ACHN (cell line): Measurements from ENCODE around the gene PHACTR1.
"Not testable (repeated sequence)": the region's sequence is repeated elsewhere in the genome, so short reads cannot be mapped to it uniquely, and the experiment has no call there.

Experiments
- DNase-seq: peaks from one replicate; pipeline ENCODE4 v3.0.0-alpha.2; 2015
- in situ Hi-C: cut with HindIII; loops from 2 replicates; pipeline ENCODE4 v1.10.0; 2017; ENCODE audit warnings: low sequenced_read_pairs, low pct_ligation_motif_present, low pct_unique_long_range_greater_than_20kb

The PHACTR1 gene

GRCh38 chr6:12716298-12716916, at the start of gene PHACTR1:
PHACTR1 (plus strand) TSS chr6:12716767.
- in situ Hi-C loops, result no loop called here
- DNase-seq, result no peak

DNA sequence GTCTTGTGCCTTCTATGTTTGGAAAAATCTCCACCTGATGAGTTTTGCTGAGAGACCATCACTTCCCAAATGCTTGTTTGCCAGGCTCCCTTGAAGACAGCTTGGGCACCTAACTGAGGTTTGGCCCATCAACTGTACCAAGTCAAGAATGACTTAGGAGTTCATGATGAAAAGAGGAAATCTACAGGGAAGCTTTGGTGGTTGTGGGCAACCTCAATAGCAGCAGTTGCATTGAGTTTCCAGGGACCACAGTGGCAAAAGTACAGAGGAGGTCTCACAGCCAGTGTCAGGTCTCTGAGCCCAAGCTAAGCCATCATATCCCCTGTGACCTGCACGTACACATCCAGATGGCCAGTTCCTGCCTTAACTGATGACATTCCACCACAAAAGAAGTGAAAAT, 49.7 kb upstream of the PHACTR1 start:
- DNase-seq, result no peak
- in situ Hi-C loops, result no loop called here

GRCh38 chr6:12675931-12676330, 40.6 kb upstream of the PHACTR1 start:
- no peak for DNase-seq
- in situ Hi-C loops, result no loop called here

GRCh38 chr6:12679341-12679740, 37.2 kb upstream of the PHACTR1 start:
- DNase-seq, result peak; percentile 9
- in situ Hi-C loops, result no loop called here

- DNase-seq, result no peak
- in situ Hi-C loops, result no loop called here
Observed at GRCh38 chr6:12693122-12693521, 23.4 kb upstream of the PHACTR1 start.

- in situ Hi-C loops, result no loop called here
- DNase-seq, result no peak
Observed at GRCh38 chr6:12698298-12698697, 18.3 kb upstream of the PHACTR1 start.

DNA sequence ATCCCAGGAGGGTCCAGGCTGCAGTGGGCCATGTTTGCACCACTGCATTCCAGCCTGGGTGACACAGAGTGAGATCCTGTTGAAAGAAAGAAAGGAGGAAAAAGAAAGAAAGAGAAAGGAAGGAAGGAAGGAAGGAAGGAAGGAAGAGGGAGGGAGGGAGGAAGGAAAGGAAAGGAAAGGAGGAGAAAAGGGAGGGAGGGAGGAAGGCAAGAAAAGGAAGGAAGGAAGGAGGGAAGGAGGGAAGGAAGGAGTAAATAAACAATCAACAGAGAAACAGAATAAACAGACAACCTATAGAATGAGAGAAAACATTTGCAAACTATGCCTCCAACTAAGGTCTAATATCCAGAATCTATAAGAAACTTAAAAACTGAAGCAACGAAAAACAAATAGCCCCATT, 11.6 kb upstream of the PHACTR1 start:
- no peak for DNase-seq
- in situ Hi-C loops, result no loop called here

GRCh38 chr6:12709116-12709515, 7.5 kb upstream of the PHACTR1 start:
- peak; percentile 1 for DNase-seq
- in situ Hi-C loops, result no loop called here

- in situ Hi-C loops, result no loop called here
- no peak for DNase-seq
Observed at GRCh38 chr6:12709556-12710232, 6.9 kb upstream of the PHACTR1 start.

- in situ Hi-C loops, result no loop called here
- no peak for DNase-seq
Observed at GRCh38 chr6:12710921-12711320, 5.6 kb upstream of the PHACTR1 start.

DNA sequence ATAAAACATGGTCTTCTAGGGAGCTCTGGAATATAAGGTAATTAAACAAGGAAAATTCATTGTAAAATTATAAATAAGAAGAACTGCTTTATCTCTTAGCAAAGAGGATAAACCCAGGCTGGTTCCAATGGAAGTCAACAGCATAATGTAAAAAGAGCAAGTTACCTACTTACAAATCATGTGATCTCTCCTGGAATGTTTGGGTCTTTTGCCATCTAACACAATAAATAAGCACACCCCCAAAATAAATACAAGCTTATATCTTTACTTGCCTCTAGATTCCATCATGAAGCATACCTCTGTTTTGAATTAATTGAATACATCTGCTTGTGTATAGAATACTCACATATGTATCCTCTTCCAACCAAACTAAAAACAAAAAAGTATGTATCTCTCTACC, 2.5 kb upstream of the PHACTR1 start:
- no peak for DNase-seq
- in situ Hi-C loops, result no loop called here

- DNase-seq, result no peak
- in situ Hi-C loops, result no loop called here
Observed at GRCh38 chr6:12715437-12715836, 1.1 kb upstream of the PHACTR1 start.

DNA sequence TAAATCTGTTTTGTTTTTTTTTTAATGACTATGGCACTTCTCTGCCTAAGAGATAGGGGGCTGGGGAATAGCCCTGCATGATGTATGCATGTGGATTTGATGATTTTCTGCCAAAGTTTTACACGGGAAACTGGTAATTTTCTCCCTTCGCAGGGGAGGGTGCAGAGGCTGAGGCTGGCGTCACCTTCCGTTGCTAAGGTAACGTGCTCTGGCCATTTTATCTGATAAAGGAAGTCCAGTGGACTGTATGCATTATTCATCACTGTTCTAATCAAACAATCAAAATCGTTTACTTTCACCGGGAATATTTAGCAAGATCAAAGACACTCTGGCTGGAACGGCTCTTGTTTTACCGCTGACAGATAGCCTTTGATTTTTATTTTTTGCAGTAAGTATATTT, 789 bp downstream of the PHACTR1 start:
- in situ Hi-C loops, result no loop called here
- DNase-seq, result no peak

DNA sequence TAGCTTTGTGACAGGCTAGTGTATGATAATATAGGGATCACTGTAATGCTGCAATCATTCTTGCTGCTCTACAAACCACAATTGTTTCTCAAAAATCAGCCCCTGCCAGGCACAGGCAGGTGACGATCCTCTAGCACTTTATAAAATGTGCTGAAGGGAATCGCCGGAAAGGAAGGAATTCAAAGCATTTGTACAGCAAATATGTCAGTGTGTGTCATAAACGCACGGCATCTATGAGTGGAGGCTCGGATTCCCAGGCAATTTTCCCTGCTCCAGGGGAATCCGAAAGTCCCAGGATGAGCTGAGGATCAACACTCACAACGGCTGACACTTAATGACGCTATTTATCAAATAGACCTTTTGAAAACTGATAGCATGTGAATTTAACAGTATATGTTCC, 1.4 kb downstream of the PHACTR1 start:
- peak; percentile 17 for DNase-seq
- in situ Hi-C loops, result no loop called here

- in situ Hi-C loops, result no loop called here
- DNase-seq, result no peak
Observed at GRCh38 chr6:12719017-12719416, 2.5 kb downstream of the PHACTR1 start.

DNA sequence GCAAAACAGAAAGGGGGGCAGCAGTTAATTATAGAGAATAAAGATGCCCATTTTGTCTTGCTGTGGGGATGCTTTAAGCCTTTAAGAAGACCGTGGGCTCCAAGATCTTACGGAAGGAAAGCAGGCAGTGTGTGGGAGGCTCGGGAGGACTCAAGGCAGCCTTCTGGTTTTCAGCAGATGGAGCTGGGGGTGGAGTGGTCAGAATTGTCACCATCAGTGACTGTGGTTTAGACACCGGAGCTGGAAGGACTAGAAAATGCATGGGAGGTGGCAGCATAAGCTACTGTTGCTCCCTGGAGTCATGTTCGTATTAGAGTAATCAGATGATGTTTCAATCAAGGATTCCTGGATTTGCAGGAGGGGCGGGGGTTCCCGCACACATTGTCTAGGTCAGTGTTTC, 3.7 kb downstream of the PHACTR1 start:
- in situ Hi-C loops, result no loop called here
- DNase-seq, result no peak

- no peak for DNase-seq
- in situ Hi-C loops, result no loop called here
Observed at GRCh38 chr6:12725263-12725662, 8.7 kb downstream of the PHACTR1 start.

- in situ Hi-C loops, result no loop called here
- DNase-seq, result no peak
Observed at GRCh38 chr6:12729467-12729866, 12.9 kb downstream of the PHACTR1 start.

GRCh38 chr6:12730809-12731208, 14.2 kb downstream of the PHACTR1 start:
- in situ Hi-C loops, DNase-seq: not testable (repeated sequence)

- in situ Hi-C loops, result no loop called here
Observed at GRCh38 chr6:12733876-12734275, 17.3 kb downstream of the PHACTR1 start.

More at GRCh38 chr6:12733876-12734275, 17.3 kb downstream of the PHACTR1 start:
- no peak for DNase-seq
